ENCODE results near the gene SP6.

The SP6 gene

GRCh38 chr17:47831003-47831933 lies 19.7 kb downstream of the SP6 start, which contains the start of the genes LRRC46 and MRPL10:
Gene LRRC46 (plus strand): TSS chr17:47831670. CDS start chr17:47831990, 320 bp downstream.
Gene MRPL10 (minus strand): TSS chr17:47831541. CDS start chr17:47831511, 30 bp downstream.
- Histone ChIP-seq H3K4me3 (ENCODE audit: low read depth, low read length) (peak within 1 kb of the TSS; percentile 95), H3K27ac (peak within 1 kb of the TSS; percentile 80), H3K27me3 (replicated peaks) (no peaks in the 10 kb centered on the region), H3K36me3 (replicated peaks) (peaks cover 20% of the 10 kb centered on the region)
- TF ChIP-seq, protein P1, sequence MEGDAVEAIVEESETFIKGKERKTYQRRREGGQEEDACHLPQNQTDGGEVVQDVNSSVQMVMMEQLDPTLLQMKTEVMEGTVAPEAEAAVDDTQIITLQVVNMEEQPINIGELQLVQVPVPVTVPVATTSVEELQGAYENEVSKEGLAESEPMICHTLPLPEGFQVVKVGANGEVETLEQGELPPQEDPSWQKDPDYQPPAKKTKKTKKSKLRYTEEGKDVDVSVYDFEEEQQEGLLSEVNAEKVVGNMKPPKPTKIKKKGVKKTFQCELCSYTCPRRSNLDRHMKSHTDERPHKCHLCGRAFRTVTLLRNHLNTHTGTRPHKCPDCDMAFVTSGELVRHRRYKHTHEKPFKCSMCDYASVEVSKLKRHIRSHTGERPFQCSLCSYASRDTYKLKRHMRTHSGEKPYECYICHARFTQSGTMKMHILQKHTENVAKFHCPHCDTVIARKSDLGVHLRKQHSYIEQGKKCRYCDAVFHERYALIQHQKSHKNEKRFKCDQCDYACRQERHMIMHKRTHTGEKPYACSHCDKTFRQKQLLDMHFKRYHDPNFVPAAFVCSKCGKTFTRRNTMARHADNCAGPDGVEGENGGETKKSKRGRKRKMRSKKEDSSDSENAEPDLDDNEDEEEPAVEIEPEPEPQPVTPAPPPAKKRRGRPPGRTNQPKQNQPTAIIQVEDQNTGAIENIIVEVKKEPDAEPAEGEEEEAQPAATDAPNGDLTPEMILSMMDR (IDR thresholded peaks at IDR 0.05; ENCODE audit: low read depth, low read length, missing control alignments), result peak; percentile 66
- DNase-seq, result peak; percentile 88
- in situ Hi-C loops (cut with HindIII; ENCODE audit: low pct_ligation_motif_present, low sequenced_read_pairs), result no loop called here

DNA sequence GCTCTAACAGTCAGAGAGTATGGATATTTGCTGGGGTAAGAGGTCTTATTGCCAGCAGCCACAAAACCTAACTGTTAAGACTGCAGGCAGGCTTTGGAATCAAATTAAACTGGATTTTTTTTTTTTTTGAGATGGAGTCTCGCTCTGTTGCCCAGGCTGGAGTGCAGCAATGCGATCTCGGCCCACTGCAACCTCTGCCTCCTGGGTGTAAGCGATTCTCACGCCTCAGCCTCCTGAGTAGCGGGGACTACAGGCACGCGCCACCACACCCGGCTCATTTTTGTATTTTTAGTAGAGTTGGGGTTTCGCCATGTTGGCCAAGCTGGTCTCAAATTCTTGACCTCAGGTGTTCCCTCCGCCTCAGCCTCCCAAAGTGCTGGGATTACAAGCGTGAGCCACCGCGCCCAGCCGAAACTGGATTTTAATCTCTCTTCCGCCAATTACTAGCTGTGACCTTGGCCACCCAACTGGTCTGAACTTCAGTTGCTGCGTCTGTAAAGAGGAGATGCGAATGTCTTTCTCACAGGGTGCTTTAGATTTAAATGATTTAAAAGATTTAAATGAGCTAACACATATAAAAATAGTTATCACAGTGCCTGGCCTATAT lies 20.5 kb downstream of the SP6 start:
- H3K36me3 ChIP-seq (replicated peaks), result peaks cover 23% of the 10 kb centered on the region
- no peaks in the 10 kb centered on the region for H3K27me3 ChIP-seq (replicated peaks)
- peak overlapping the region; percentile 95 for H3K4me3 ChIP-seq (ENCODE audit: low read depth, low read length)
- in situ Hi-C loops (cut with HindIII; ENCODE audit: low pct_ligation_motif_present, low sequenced_read_pairs), result no loop called here
- TF ChIP-seq, protein P1 (IDR thresholded peaks at IDR 0.05; ENCODE audit: low read depth, low read length, missing control alignments), result no peak
- peak overlapping the region; percentile 80 for H3K27ac ChIP-seq
- no peak for DNase-seq

GRCh38 chr17:47829870-47830269 lies 21.1 kb downstream of the SP6 start:
- H3K27me3 ChIP-seq (replicated peaks), result no peaks in the 10 kb centered on the region
- H3K4me3 ChIP-seq (ENCODE audit: low read depth, low read length), result no peak overlapping the region
- DNase-seq, result no peak
- TF ChIP-seq, protein P1 (IDR thresholded peaks at IDR 0.05; ENCODE audit: low read depth, low read length, missing control alignments), result no peak
- H3K36me3 ChIP-seq (replicated peaks), result peaks cover 28% of the 10 kb centered on the region
- no peak overlapping the region for H3K27ac ChIP-seq
- in situ Hi-C loops (cut with HindIII; ENCODE audit: low pct_ligation_motif_present, low sequenced_read_pairs), result no loop called here

DNA sequence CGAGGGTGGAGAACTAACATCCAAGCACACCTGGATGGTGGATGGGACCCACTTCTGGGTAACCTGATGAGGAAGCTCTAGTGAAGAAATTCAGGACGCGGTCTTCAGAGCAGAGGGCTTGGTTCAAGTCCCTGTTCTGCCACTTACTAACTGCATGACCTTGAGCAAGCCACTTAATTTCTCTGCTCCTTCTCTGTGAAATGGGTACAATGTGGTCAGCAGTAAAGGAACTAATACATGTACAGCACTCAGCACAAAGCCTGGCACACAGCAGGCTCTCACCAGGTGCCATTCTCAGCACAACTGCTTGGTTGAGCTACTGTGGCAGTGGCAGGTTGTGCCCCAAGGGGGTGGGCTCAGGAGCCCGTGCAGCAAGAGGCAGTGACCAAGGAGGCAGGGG lies 27.4 kb downstream of the SP6 start:
- Histone ChIP-seq H3K4me3 (ENCODE audit: low read depth, low read length) (no peak overlapping the region), H3K36me3 (replicated peaks) (peaks cover 46% of the 10 kb centered on the region), H3K27me3 (replicated peaks) (no peaks in the 10 kb centered on the region), H3K27ac (no peak overlapping the region)
- TF ChIP-seq, protein P1 (IDR thresholded peaks at IDR 0.05; ENCODE audit: low read depth, low read length, missing control alignments), result no peak
- in situ Hi-C loops (cut with HindIII; ENCODE audit: low pct_ligation_motif_present, low sequenced_read_pairs), result no loop called here
- no peak for DNase-seq

DNA sequence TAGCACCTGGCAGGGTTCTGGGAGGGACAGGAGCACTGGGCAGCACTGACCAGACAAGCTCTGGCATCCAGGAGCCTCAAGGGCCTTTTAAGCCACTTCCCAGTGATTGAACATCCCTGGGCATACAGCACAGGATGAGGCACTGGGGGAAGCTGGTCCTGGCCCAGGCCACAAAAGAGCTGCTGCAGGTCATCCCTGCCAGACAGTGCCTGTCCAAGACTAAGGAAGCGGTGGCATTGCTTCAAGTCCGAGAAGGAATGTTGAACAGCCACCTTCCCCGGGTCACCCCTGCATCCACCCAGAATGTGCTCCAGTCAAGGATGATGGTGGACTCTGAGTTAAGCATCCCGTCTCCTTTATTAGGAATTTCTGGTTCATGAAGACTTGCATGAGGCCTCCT lies 28.2 kb downstream of the SP6 start:
- in situ Hi-C loops (cut with HindIII; ENCODE audit: low pct_ligation_motif_present, low sequenced_read_pairs), result no loop called here
- Histone ChIP-seq H3K27me3 (replicated peaks) (no peaks in the 10 kb centered on the region), H3K4me3 (ENCODE audit: low read depth, low read length) (no peak overlapping the region), H3K27ac (no peak overlapping the region), H3K36me3 (replicated peaks) (peaks cover 39% of the 10 kb centered on the region)
- no peak for DNase-seq
- TF ChIP-seq, protein P1 (IDR thresholded peaks at IDR 0.05; ENCODE audit: low read depth, low read length, missing control alignments), result no peak
